Prostate gland (tissue), 2 donors: ENCODE data around the gene PSPH. TPM values are rescaled to one million over a fixed set of nuclear protein-coding genes. Genes with fewer than 3 reads are reported as not detected.

Experiments used
- DNase-seq: peaks from one replicate; pipeline ENCODE4 v3.0.0-alpha.2; 2019; ENCODE audit warnings: low spot score
- H3K27ac ChIP-seq, 2 donors: fragments of 200-600 bp; sonication (generic); 2 replicates each; pipeline ENCODE4 v1.5.1; 2017 to 2019
- H3K27me3 ChIP-seq: fragments of 200-600 bp; sonication (generic); replicated peaks from 2 replicates; pipeline ENCODE4 v1.5.1; 2019; ENCODE audit not compliant: insufficient read depth
- H3K36me3 ChIP-seq, 2 donors: fragments of 200-600 bp; sonication (generic); 1 replicate in 1 of 2; 2 replicates in 1 of 2; pipeline versions ENCODE4 v1.5.1 to v1.8.1; 2017 to 2019
- H3K4me1 ChIP-seq: fragments of 200-600 bp; sonication (generic); replicated peaks from 2 replicates; pipeline ENCODE4 v1.5.1; 2019
- H3K4me3 ChIP-seq, 2 donors: fragments of 200-600 bp; sonication (generic); 2 replicates each; pipeline ENCODE4 v1.5.1; 2017 to 2019
- H3K9me3 ChIP-seq: fragments of 200-600 bp; sonication (generic); 2 replicates; pipeline ENCODE4 v1.5.1; 2017
- POLR2A ChIP-seq: fragments of 450-650 bp; IDR thresholded peaks from one replicate; pipeline ENCODE4 v1.6.1; 2016; ENCODE audit warnings: antibody characterized with exemption, mild to moderate bottlenecking
- POLR2AphosphoS5 ChIP-seq: sonication (generic); formaldehyde crosslinking; IDR thresholded peaks from one replicate; pipeline ENCODE4 v1.6.1; 2017; ENCODE audit warnings: antibody characterized with exemption
- WGBS: methylation state at CpG from one replicate; pipeline ENCODE4 v1.1.5; 2018; 5-methylcytosine and 5-hydroxymethylcytosine counted together
- intact Hi-C: fragments of 100-400 bp; cut with DNase I; formaldehyde crosslinking; loops from one replicate; pipeline ENCODE4 v1.14.2; 2022
- total RNA-seq, 2 donors: library from RNA; depleted of rRNA; stranded (reverse); fragments of >200 nt; gene quantifications; one replicate each; pipeline ENCODE4 v1.1.0, GENCODE V29; 2016
- TF ChIP-seq, protein P1 (sequence below), 4 experiments: fragments of 200-600 bp in 2 of 4; fragments of 450-650 bp in 2 of 4; sonication (generic) in 2 of 4; IDR thresholded peaks; 1 replicate in 3 of 4; 2 replicates in 1 of 4; pipeline ENCODE4 v1.5.1; 2016 to 2019; ENCODE audit warnings: antibody characterized with exemption in 4 of 4, mild to moderate bottlenecking in 2 of 4, moderate library complexity in 2 of 4

PSPH gene
- total RNA-seq, 2 donors from 2014 or later: 25.8 to 47.1 TPM

GRCh38 chr7:55970561-55970960 lies 80.7 kb downstream of the PSPH start:
- Histone ChIP-seq H3K4me3 (no peak overlapping the region), H3K36me3 (no peaks in the 10 kb centered on the region), H3K4me1 (peaks cover 9% of the 10 kb centered on the region), H3K27ac (no peak overlapping the region), H3K27me3 (no peaks in the 10 kb centered on the region), H3K9me3 (no peaks in the 10 kb centered on the region)
- TF ChIP-seq, protein P1, sequence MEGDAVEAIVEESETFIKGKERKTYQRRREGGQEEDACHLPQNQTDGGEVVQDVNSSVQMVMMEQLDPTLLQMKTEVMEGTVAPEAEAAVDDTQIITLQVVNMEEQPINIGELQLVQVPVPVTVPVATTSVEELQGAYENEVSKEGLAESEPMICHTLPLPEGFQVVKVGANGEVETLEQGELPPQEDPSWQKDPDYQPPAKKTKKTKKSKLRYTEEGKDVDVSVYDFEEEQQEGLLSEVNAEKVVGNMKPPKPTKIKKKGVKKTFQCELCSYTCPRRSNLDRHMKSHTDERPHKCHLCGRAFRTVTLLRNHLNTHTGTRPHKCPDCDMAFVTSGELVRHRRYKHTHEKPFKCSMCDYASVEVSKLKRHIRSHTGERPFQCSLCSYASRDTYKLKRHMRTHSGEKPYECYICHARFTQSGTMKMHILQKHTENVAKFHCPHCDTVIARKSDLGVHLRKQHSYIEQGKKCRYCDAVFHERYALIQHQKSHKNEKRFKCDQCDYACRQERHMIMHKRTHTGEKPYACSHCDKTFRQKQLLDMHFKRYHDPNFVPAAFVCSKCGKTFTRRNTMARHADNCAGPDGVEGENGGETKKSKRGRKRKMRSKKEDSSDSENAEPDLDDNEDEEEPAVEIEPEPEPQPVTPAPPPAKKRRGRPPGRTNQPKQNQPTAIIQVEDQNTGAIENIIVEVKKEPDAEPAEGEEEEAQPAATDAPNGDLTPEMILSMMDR (IDR thresholded peaks at IDR 0.05): no peak
- no peak for TF ChIP-seq POLR2A
- TF ChIP-seq POLR2AphosphoS5: no peak
- 84% methylated on average over 7 of the region's 7 CpGs for WGBS
- intact Hi-C loops: no loop called here
- no peak for DNase-seq

DNA sequence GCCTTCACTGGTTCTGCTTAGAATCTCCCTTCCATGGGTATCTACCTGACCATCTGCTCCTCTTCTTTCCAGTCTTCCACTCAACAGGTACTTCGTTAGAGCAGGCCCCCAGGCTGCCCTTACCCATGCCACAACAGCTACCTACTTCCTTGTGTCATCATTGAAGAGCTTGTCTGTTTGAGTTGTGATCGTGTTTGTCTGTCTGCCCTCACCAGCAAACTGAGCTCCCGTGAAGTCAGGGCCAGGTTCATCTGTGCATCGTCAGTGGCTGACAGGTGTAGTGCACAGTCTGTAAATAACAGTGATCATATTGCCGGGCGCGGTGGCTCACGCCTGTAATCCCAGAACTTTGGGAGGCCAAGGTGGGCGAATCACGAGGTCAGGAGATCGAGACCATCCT lies 81.9 kb downstream of the PSPH start:
- no peak overlapping the region for H3K27ac ChIP-seq
- H3K36me3 ChIP-seq: no peaks in the 10 kb centered on the region
- no peaks in the 10 kb centered on the region for H3K27me3 ChIP-seq
- TF ChIP-seq POLR2AphosphoS5 (no peak), POLR2A (no peak)
- TF ChIP-seq, protein P1 (IDR thresholded peaks at IDR 0.05): no peak
- intact Hi-C loops: loop anchor here (10.0 kb wide), 2 partner anchors 85 to 325 kb away; partner anchors contain the start of genes CCT6A and PSPH
- no peaks in the 10 kb centered on the region for H3K9me3 ChIP-seq
- no peak for DNase-seq
- no peak overlapping the region for H3K4me3 ChIP-seq
- H3K4me1 ChIP-seq: peaks cover 9% of the 10 kb centered on the region
- WGBS: 90% methylated on average over 11 of the region's 11 CpGs

DNA sequence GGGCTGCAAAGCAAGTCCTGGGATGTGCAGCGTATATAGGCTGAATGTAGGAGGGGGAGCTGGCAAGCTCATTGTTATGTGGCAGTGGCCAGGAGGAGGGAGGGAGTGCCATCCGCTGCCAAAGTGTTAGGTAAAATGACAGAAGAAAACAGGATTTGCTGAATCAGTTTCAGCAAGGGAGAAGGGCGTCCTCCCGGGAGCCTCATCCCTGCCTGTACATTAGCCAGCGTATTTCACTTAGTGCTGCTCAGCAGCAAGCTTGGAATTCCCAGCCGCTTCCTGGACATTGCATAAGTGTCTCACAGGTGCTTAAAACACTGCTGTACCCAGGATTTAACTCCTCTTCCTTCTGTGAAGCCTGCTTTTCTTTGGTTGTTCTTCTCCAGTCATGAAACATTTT lies 84.4 kb downstream of the PSPH start:
- peaks cover 9% of the 10 kb centered on the region for H3K4me1 ChIP-seq
- no peaks in the 10 kb centered on the region for H3K36me3 ChIP-seq
- TF ChIP-seq POLR2A (no peak), POLR2AphosphoS5 (no peak)
- TF ChIP-seq, protein P1 (IDR thresholded peaks at IDR 0.05): no peak
- WGBS: 49% methylated on average over 6 of the region's 6 CpGs
- peak overlapping the region; percentile 85 to 96 for H3K27ac ChIP-seq
- DNase-seq: peak; percentile 35
- no peak overlapping the region for H3K4me3 ChIP-seq
- intact Hi-C loops: loop anchor here (10.0 kb wide), 2 partner anchors 88 to 322 kb away; partner anchors contain the start of genes CCT6A and PSPH
- H3K9me3 ChIP-seq: no peaks in the 10 kb centered on the region
- no peaks in the 10 kb centered on the region for H3K27me3 ChIP-seq

DNA sequence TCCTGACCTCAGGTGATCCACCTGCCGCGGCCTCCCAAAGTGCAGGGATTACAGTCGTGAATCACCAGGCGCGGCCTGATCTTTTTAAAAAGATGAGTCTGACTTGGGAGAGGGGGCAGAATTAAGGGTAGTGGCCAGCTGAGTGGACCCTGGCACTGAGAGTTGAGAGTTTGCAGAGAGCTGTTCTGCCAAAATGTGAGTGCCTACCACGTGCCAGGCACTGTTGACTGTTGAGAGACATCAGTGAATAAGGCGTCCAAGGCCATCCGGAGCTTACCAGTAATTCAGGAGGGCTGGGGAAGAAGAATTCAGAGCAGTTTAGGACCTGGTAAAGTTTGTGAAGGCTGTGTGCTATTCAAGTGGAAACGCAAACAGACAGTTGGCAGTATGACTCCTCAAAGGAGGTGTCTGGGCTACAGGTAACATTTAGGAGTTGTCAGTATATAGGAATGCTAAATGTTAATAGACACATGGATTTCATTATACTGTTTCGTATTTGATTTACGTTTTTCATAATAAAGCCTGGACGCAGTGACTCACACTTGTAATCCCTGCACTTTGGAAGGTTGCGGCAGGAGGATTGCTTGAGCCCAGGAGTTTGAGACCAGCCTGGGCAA lies 85.3 kb downstream of the PSPH start:
- no peaks in the 10 kb centered on the region for H3K9me3 ChIP-seq
- peaks cover 8% of the 10 kb centered on the region for H3K4me1 ChIP-seq
- no peak overlapping the region for H3K4me3 ChIP-seq
- intact Hi-C loops: loop anchor here (10.0 kb wide), 2 partner anchors 89 to 321 kb away; partner anchors contain the start of genes CCT6A and PSPH
- 33% methylated on average over 13 of the region's 13 CpGs for WGBS
- peak; percentile 83 for DNase-seq
- peak overlapping the region; percentile 85 to 96 for H3K27ac ChIP-seq
- TF ChIP-seq, protein P1 (IDR thresholded peaks at IDR 0.05): no peak
- TF ChIP-seq POLR2AphosphoS5: peak; percentile 71
- H3K36me3 ChIP-seq: no peaks in the 10 kb centered on the region
- no peaks in the 10 kb centered on the region for H3K27me3 ChIP-seq

- Histone ChIP-seq H3K27ac (peak overlapping the region; percentile 85 to 96), H3K4me1 (peaks cover 6% of the 10 kb centered on the region), H3K4me3 (peak overlapping the region; percentile 64 to 78), H3K27me3 (no peaks in the 10 kb centered on the region), H3K36me3 (no peaks in the 10 kb centered on the region), H3K9me3 (no peaks in the 10 kb centered on the region)
- TF ChIP-seq POLR2A (no peak), POLR2AphosphoS5 (no peak)
- TF ChIP-seq, protein P1 (IDR thresholded peaks at IDR 0.05): no peak
- intact Hi-C loops: loop anchor here (10.0 kb wide), 2 partner anchors 90 to 320 kb away; partner anchors contain the start of genes CCT6A and PSPH
- 1% methylated on average over 14 of the region's 14 CpGs for WGBS
- peak; percentile 27 for DNase-seq
These were observed 86.2 kb downstream of the PSPH start for GRCh38 chr7:55965100-55965470.
